Adrenal gland (tissue), 12 donors: ENCODE data around the gene S100A9. TPM values are rescaled to one million over a fixed set of nuclear protein-coding genes. Genes with fewer than 3 reads are reported as not detected.

Experiments used
- DNase-seq, 7 donors: peaks; one replicate each; pipeline ENCODE4 v3.0.0-alpha.2; 2019 to 2020
- H3K27ac ChIP-seq, 5 donors: fragments of 200-600 bp; sonication (generic) in 4 of 5; 1 replicate in 3 of 5; 2 replicates in 2 of 5; pipeline versions ENCODE4 v1.5.1 to v1.8.0; 2016 to 2020; ENCODE audit warnings: mild to moderate bottlenecking in 1 of 5
- H3K27me3 ChIP-seq: fragments of 200-600 bp; 2 replicates; pipeline ENCODE4 v1.8.0; 2021
- H3K36me3 ChIP-seq, 2 donors: fragments of 200-600 bp; replicated peaks in 1 of 2; 1 replicate in 1 of 2; 2 replicates in 1 of 2; pipeline versions ENCODE4 v1.5.1 to v1.8.0; 2018 to 2022
- H3K4me1 ChIP-seq, 2 donors: fragments of 200-600 bp; replicated peaks in 1 of 2; 1 replicate in 1 of 2; 2 replicates in 1 of 2; pipeline versions ENCODE4 v1.5.1 to v1.8.0; 2018 to 2021
- H3K4me3 ChIP-seq, 4 donors: fragments of 200-600 bp; sonication (generic) in 3 of 4; one replicate each; pipeline ENCODE4 v1.5.1; 2016 to 2018
- H3K9me3 ChIP-seq, 3 donors: fragments of 200-600 bp; sonication (generic) in 1 of 3; replicated peaks in 1 of 3; 1 replicate in 2 of 3; 2 replicates in 1 of 3; pipeline versions ENCODE4 v1.5.1 to v1.8.0; 2016 to 2021
- CTCF ChIP-seq, 6 experiments: fragments of 450-650 bp in 4 of 6; fragments of 200-600 bp in 2 of 6; sonication (generic) in 1 of 6; IDR thresholded peaks; 1 replicate in 5 of 6; 2 replicates in 1 of 6; pipeline versions ENCODE4 v1.5.1 to v1.8.0; 2016 to 2021; ENCODE audit warnings: antibody characterized with exemption in 6 of 6, mild to moderate bottlenecking in 2 of 6, moderate library complexity in 1 of 6
- POLR2A ChIP-seq, 2 donors: fragments of 450-650 bp; IDR thresholded peaks; one replicate each; pipeline ENCODE4 v1.6.1; 2017; ENCODE audit warnings: antibody characterized with exemption in 2 of 2, mild to moderate bottlenecking in 2 of 2, moderate library complexity in 1 of 2
- WGBS, 4 donors: extraction: QIAGEN DNeasy Blood & Tissue Kit in 2 of 4; methylation state at CpG; one replicate each; pipeline versions ENCODE4 v1.1.5 to v1.1.7; 2013 to 2017; 5-methylcytosine and 5-hydroxymethylcytosine counted together
- intact Hi-C, 2 donors: fragments of 100-400 bp; cut with DNase I; formaldehyde crosslinking; loops; one replicate each; pipeline versions ENCODE4 v1.14.1 to v1.15.0; 2022 to 2023
- polyA plus RNA-seq, 3 donors: library from polyadenylated mRNA; stranded (reverse); fragments of 200-250 nt in 2 of 3; fragments of 350-450 nt in 1 of 3; fragmentation: Illumina TruSeq in 1 of 3; extraction: RNeasy Lipid Tissue Mini Kit (QIAGEN cat#74804) in 1 of 3; gene quantifications; one replicate each; pipeline ENCODE4 v1.2.3, GENCODE V29; 2013 to 2014
- total RNA-seq, 9 donors: library from RNA; depleted of rRNA in 4 of 9; stranded (reverse); fragments of >200 nt in 4 of 9; fragments of 120-200 nt in 1 of 9; fragmentation: NEBNext Ultra II Directional in 1 of 9; extraction: Animal tissue kit (Norgen Biotek cat#: 25700) in 1 of 9; gene quantifications; one replicate each; pipeline versions ENCODE4 v1.1.0 to v1.2.4, GENCODE V29; 2013 to 2023
- donor health status: healthy with polysubstance abuse.
- donor health status: Bipolar disorder and iron deficiency.
- donor health status: DM: yes; HTN: yes; CAD: no.
- donor health status: DM: no; HTN: no; CAD: no.
- donor health status: DM: no; HTN: no; CAD: no.
- donor health status: DM: yes; HTN: yes; CAD: no.

S100A9 gene
- total and polyA plus RNA-seq, 12 donors: 30.6 to 544 (median 158) TPM

GRCh38 chr1:153400244-153400643, 42.6 kb downstream of the S100A9 start:
- no peaks in the 10 kb centered on the region for H3K27me3 ChIP-seq
- H3K36me3 ChIP-seq: no peaks in the 10 kb centered on the region
- no peak overlapping the region for H3K4me3 ChIP-seq
- no peaks in the 10 kb centered on the region for H3K9me3 ChIP-seq
- no peak overlapping the region for H3K27ac ChIP-seq
- no peak for DNase-seq
- intact Hi-C loops: no loop called here
- WGBS, 4 donors: 57 to 79% (median 71%) methylated on average over 3 to 5 of the region's 5 CpGs
- no peak for TF ChIP-seq POLR2A (IDR thresholded peaks at IDR 0.05)
- TF ChIP-seq CTCF (IDR thresholded peaks at IDR 0.05): no peak
- no peaks in the 10 kb centered on the region for H3K4me1 ChIP-seq

- H3K36me3 ChIP-seq: no peaks in the 10 kb centered on the region
- no peak overlapping the region for H3K27ac ChIP-seq
- intact Hi-C loops: no loop called here
- 80 to 91% (median 83%) methylated on average over 9 of the region's 9 CpGs for WGBS, 4 donors
- H3K27me3 ChIP-seq: no peaks in the 10 kb centered on the region
- no peak for DNase-seq
- TF ChIP-seq POLR2A (IDR thresholded peaks at IDR 0.05) (no peak), CTCF (IDR thresholded peaks at IDR 0.05) (no peak)
- H3K4me3 ChIP-seq: no peak overlapping the region
- H3K9me3 ChIP-seq: no peaks in the 10 kb centered on the region
- no peaks in the 10 kb centered on the region for H3K4me1 ChIP-seq
These were observed 43.8 kb downstream of the S100A9 start for GRCh38 chr1:153401461-153401860.

GRCh38 chr1:153402226-153402625, 44.6 kb downstream of the S100A9 start:
- intact Hi-C loops: no loop called here
- DNase-seq: no peak
- Histone ChIP-seq H3K4me1 (no peaks in the 10 kb centered on the region), H3K9me3 (no peaks in the 10 kb centered on the region), H3K27ac (no peak overlapping the region), H3K36me3 (no peaks in the 10 kb centered on the region), H3K4me3 (no peak overlapping the region), H3K27me3 (no peaks in the 10 kb centered on the region)
- TF ChIP-seq CTCF (IDR thresholded peaks at IDR 0.05) (no peak), POLR2A (IDR thresholded peaks at IDR 0.05) (no peak)
- WGBS, 4 donors: 56 to 71% (median 60%) methylated on average over 2 of the region's 2 CpGs

GRCh38 chr1:153403421-153404085, 45.9 kb downstream of the S100A9 start:
- 69 to 82% (median 79%) methylated on average over 11 of the region's 11 CpGs for WGBS, 4 donors
- no peaks in the 10 kb centered on the region for H3K36me3 ChIP-seq
- H3K27ac ChIP-seq: no peak overlapping the region
- no peak for DNase-seq
- no peaks in the 10 kb centered on the region for H3K27me3 ChIP-seq
- intact Hi-C loops: no loop called here
- no peak overlapping the region for H3K4me3 ChIP-seq
- H3K9me3 ChIP-seq: no peaks in the 10 kb centered on the region
- no peaks in the 10 kb centered on the region for H3K4me1 ChIP-seq
- TF ChIP-seq CTCF (IDR thresholded peaks at IDR 0.05): no peak
- TF ChIP-seq POLR2A (IDR thresholded peaks at IDR 0.05): no peak
